Spinal cord (tissue), 10 donors: ENCODE measurements around the gene AQP12B. TPM values are rescaled to one million over a fixed set of nuclear protein-coding genes. Genes with fewer than 3 reads are reported as not detected.
"Not testable (repeated sequence)": the region's sequence is repeated elsewhere in the genome, so short reads cannot be mapped to it uniquely, and the experiment has no call there.

Experiments used
- DNase-seq, 6 donors: peaks; one replicate each; pipeline versions ENCODE4 v3.0.0 to v3.0.0-alpha.2; 2013 to 2015; ENCODE audit warnings: low spot score in 6 of 6, low read depth in 4 of 6
- H3K27ac ChIP-seq: one replicate; pipeline ENCODE4 v1.5.1; 2013; ENCODE audit warnings: low read depth, low read length, control low read depth
- H3K27me3 ChIP-seq: one replicate; pipeline ENCODE4 v1.6.1; 2013; ENCODE audit warnings: low read length; ENCODE audit not compliant: control insufficient read depth, insufficient read depth
- H3K36me3 ChIP-seq: one replicate; pipeline ENCODE4 v1.6.1; 2013; ENCODE audit warnings: low read length; ENCODE audit not compliant: control insufficient read depth, insufficient read depth
- H3K4me1 ChIP-seq: one replicate; pipeline ENCODE4 v1.6.1; 2013; ENCODE audit warnings: low read length; ENCODE audit not compliant: control insufficient read depth, insufficient read depth
- H3K4me3 ChIP-seq: one replicate; pipeline ENCODE4 v1.5.1; 2013; ENCODE audit warnings: low read depth, low read length, control low read depth
- H3K9me3 ChIP-seq: one replicate; pipeline ENCODE4 v1.6.1; 2013; ENCODE audit warnings: low read length; ENCODE audit not compliant: control insufficient read depth, insufficient read depth
- WGBS: methylation state at CpG from one replicate; pipeline ENCODE4 v1.1.5; 2013; ENCODE audit warnings: missing lambda C conversion rate; ENCODE audit not compliant: insufficient coverage; 5-methylcytosine and 5-hydroxymethylcytosine counted together
- polyA plus RNA-seq, 2 donors: library from polyadenylated mRNA; unstranded; fragments of 120-200 nt; gene quantifications; one replicate each; pipeline ENCODE4 v1.2.1, GENCODE V29; 2013; ENCODE audit not compliant: insufficient read length in 2 of 2
- total RNA-seq, 2 donors: library from RNA; depleted of rRNA in 1 of 2; stranded (reverse); fragments of 120-200 nt in 1 of 2; fragments of >200 nt in 1 of 2; gene quantifications; one replicate each; pipeline versions ENCODE4 v1.2.3 to v1.2.4, GENCODE V29; 2013 to 2014
- donor health status: healthy.

AQP12B gene
- total and polyA plus RNA-seq, 4 donors, result 0.44 to 0.56 TPM; not detected in 2

DNA sequence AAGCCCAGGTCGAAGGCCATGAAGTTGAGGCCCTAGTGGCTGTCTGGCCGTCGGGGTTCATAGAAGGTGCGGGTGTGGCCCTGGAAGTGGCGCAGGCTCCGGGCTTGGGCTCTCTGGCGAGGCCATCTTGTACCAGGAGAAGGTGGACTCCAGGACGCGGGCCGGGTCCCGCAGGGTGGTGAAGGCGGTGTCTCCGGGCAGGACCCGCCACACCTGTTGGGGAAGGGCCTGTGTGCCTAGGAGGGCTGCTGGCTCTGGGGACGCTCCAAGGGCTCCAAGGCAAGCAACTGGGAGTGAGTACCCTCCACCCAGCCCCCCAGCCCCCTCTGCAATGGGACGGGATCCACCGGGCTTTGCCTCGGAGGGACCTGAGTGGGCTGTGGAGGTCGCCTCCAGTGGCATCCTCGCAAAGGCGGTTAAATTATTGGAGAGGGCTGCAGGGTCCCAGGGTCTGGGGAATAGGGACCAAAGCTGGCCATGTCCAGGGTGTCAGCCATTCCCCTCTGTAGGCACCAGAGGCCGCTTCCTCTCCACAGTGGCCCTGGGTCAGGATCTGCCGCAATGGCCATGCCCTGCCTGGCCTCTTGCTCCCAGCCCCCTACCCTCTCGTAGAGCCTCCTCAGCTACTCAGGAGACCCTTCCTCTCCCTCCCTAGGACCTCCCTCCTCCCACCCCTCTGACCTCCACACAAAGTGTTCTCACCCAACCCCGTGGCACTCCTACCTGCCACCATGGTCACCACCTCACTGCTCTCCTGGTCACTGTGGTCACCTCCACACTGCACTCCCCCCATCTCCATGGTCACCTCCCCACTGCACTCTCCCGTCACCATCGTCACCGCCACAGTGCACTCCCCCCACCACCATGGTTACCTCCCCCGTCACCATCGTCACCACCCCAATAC is 19.3 kb upstream of the AQP12B start:
- Histone ChIP-seq H3K27me3 (no peaks in the 10 kb centered on the region), H3K36me3 (no peaks in the 10 kb centered on the region), H3K4me3 (no peak overlapping the region), H3K4me1 (no peaks in the 10 kb centered on the region), H3K27ac (no peak overlapping the region), H3K9me3 (no peaks in the 10 kb centered on the region)
- no peak for DNase-seq
- 91% methylated on average over 27 of the region's 30 CpGs for WGBS

GRCh38 chr2:240701091-240701735 is 18.5 kb upstream of the AQP12B start:
- no peaks in the 10 kb centered on the region for H3K36me3 ChIP-seq
- no peaks in the 10 kb centered on the region for H3K4me1 ChIP-seq
- H3K4me3 ChIP-seq, result no peak overlapping the region
- H3K27ac ChIP-seq, result no peak overlapping the region
- 87% methylated on average over 67 of the region's 67 CpGs for WGBS
- no peak for DNase-seq
- no peaks in the 10 kb centered on the region for H3K27me3 ChIP-seq
- H3K9me3 ChIP-seq, result no peaks in the 10 kb centered on the region

DNA sequence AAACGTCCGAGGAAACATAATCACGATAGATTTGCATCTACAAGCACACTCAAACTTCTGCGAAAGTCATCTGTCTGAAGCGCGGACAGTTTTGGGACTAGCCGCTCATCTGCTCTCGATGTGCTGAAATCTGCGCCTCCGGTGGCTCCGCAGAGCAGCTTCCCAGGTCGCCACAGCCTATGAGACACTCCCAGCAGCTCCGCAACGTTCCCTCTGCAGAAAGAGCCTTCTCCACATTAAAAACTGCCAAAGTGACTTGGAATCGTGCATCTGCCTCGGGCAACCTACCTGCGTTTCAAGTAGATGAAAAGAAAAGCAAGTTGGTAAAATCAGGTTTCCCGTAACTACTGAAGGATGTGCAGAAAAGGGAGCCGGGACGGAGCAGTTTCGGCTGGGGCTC is 17.9 kb upstream of the AQP12B start:
- not testable (repeated sequence) for H3K27ac ChIP-seq, H3K9me3 ChIP-seq, H3K27me3 ChIP-seq, H3K36me3 ChIP-seq, DNase-seq, H3K4me1 ChIP-seq, H3K4me3 ChIP-seq
- WGBS, result 79% methylated on average over 14 of the region's 21 CpGs

- H3K4me3 ChIP-seq, H3K4me1 ChIP-seq, H3K27me3 ChIP-seq, DNase-seq, H3K9me3 ChIP-seq, H3K27ac ChIP-seq, H3K36me3 ChIP-seq: not testable (repeated sequence)
- WGBS, result 58% methylated on average over 3 of the region's 8 CpGs
Observed at GRCh38 chr2:240699835-240700234, 17.1 kb upstream of the AQP12B start.

DNA sequence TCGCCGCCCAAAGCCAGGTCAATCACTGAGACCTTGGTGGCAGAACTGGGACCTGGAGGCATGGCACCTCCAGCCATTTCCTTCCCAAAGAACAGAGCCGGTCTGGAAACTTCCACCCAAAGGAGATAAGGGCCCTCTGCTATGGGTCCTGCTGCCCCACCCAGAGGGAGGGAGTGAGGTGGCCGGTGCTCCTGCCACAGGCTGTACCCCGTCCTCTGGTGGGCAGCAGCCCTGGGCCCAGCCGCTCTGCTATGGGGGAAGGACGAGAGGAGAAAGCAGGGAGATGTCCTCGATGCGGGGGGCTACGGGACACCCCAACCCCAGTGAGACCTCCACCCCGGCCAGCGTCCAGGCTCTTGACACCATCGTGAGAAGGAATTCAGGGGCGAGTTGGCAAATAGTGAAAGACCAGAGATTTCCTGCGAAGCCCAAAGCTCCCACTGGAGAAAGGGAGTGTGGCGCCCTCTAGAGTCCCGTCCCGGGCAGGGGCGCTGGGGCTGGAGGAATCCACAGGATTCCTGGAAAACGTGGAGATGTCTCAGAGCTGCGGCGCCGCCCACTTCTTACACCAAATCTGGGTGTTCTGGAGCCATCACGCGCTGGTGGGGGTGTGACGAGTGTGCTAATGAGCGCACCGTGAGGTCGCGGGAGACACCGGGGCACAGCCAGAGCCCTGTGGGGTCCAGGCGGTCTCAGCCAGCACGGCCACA is 16.3 kb upstream of the AQP12B start:
- H3K4me1 ChIP-seq, H3K4me3 ChIP-seq, DNase-seq, H3K27me3 ChIP-seq, H3K27ac ChIP-seq, H3K9me3 ChIP-seq, H3K36me3 ChIP-seq: not testable (repeated sequence)
- no CpG with 5 or more reads among the region's 33 CpGs for WGBS

DNA sequence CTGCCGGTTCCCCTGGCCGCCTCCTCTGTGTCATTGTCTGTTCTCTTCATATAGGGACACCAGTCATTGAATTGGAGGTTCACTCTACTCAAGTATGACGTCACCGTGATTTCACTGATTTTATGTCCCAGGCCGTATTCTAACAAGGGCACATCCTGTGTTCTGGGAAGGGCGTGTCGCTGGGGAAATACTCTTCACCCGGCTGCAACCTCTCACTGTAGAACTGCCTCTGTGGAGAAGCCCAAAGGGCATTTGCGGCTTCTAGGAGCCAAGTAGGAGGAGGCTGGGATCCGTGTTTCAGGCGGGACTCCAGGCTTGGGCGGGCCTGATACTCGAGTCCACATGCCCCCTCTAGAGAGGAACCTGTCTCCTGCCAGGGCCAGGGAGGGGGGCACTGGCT is 13.8 kb upstream of the AQP12B start:
- not testable (repeated sequence) for H3K4me3 ChIP-seq, H3K9me3 ChIP-seq, H3K4me1 ChIP-seq, DNase-seq, H3K36me3 ChIP-seq, H3K27ac ChIP-seq, H3K27me3 ChIP-seq
- WGBS, result no CpG with 5 or more reads among the region's 13 CpGs

GRCh38 chr2:240695593-240695992 is 12.9 kb upstream of the AQP12B start:
- not testable (repeated sequence) for H3K9me3 ChIP-seq, H3K27me3 ChIP-seq, H3K36me3 ChIP-seq, H3K27ac ChIP-seq, H3K4me3 ChIP-seq, DNase-seq, H3K4me1 ChIP-seq
- WGBS, result no CpG with 5 or more reads among the region's 19 CpGs

DNA sequence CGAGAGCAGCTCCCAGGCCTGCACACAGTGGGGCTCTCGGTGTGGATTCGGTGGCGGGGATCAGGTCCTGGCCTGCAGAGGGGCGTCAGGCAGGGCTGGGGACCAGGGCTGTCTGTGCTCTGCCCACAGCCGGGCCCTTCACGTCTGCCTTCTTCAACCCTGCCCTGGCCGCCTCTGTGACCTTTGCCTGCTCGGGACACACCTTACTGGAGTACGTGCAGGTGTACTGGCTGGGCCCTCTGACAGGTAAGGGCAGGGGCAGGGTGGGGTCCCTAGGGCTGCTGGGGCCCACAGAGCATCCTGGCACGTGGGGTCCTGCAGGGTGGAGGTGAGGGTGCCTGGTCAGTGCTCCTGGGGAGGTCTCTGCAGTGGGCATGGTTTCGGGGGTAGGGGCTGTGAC is 11.6 kb upstream of the AQP12B start:
- H3K4me3 ChIP-seq, H3K27me3 ChIP-seq, H3K9me3 ChIP-seq, H3K27ac ChIP-seq, DNase-seq, H3K4me1 ChIP-seq, H3K36me3 ChIP-seq: not testable (repeated sequence)
- WGBS, result no CpG with 5 or more reads among the region's 12 CpGs

DNA sequence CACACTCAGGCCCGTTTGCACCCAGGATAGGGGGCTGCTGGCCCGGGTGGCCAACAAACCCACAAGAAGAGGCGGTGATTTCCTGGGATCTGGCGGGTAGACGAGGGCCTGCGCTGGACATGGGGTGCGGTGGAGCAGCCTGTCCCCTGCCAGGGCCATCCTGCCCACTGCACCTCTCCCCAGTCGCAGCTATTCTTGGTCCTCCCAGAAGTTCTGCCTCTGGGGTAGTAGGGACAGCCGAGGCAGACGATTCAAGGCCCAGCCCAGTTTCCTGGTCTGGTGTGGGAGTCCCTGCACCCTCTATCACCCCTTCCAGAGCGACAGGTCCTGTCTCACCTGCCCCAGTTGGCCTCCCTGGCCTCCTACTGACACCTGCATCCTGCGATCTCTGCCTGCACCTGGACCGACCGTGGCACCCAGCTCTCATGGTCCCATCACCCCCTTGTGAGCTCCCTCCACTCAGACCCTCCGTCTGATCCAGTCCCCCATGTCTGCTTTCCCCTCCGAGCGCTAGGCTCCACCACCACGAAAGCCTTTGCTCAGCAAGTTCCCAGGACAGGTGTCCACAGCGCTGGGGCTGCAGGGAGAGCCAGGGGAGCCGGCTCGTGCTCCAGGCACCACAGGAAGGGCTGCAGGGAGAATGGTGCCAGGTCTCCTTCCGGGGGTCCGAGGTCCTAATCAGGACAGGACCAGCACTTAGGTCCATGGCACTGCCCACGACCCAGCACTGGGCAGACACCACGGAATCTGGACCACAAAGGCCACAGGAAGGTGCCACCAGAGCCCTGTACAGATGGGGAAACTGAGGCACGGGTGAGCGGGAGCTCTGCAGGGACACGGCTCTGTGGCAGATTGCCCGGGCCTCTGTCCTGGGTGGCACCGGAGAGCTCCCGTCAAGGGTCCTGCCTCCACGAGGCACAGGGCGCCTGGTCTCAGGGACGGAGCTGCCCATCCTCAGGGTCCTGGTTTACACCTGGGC is 10.2 kb upstream of the AQP12B start:
- H3K27ac ChIP-seq, H3K4me3 ChIP-seq, H3K27me3 ChIP-seq, H3K9me3 ChIP-seq, H3K4me1 ChIP-seq, H3K36me3 ChIP-seq, DNase-seq: not testable (repeated sequence)
- WGBS, result no CpG with 5 or more reads among the region's 34 CpGs
